Measurements from ENCODE around the gene CLIC5.

DNA sequence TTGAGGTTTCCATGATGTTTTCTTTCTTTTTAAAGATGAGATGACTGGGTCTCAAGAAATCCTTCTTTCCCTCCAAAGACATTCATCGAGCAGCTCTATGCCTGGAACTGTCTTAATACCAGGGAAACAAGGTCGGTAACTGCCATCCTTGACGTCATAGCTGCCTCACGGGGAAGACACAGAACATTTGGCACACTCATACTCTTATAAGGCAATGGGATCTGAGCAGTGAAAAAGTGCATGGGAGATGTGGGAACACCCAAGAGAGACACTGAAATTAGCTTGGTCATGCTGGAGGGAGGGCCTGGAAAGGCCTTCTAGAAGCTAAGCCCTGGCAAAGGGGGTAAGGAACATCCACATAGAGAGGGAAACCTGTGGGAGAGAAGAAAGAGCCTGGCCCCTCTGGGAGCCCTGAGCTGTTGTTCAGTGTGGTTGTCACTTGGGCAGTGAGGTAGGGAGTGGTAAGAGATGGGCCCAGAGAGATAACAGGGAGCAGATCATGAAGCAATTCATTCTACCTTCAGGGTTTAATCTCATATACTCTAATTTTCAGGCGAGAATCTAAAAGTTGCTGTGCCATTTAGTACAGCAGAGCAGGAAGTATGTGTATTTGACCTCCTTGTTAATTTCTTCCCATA lies 30.8 kb downstream of the CLIC5 start:
- TF ChIP-seq, protein P1, sequence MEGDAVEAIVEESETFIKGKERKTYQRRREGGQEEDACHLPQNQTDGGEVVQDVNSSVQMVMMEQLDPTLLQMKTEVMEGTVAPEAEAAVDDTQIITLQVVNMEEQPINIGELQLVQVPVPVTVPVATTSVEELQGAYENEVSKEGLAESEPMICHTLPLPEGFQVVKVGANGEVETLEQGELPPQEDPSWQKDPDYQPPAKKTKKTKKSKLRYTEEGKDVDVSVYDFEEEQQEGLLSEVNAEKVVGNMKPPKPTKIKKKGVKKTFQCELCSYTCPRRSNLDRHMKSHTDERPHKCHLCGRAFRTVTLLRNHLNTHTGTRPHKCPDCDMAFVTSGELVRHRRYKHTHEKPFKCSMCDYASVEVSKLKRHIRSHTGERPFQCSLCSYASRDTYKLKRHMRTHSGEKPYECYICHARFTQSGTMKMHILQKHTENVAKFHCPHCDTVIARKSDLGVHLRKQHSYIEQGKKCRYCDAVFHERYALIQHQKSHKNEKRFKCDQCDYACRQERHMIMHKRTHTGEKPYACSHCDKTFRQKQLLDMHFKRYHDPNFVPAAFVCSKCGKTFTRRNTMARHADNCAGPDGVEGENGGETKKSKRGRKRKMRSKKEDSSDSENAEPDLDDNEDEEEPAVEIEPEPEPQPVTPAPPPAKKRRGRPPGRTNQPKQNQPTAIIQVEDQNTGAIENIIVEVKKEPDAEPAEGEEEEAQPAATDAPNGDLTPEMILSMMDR (conservative IDR thresholded peaks at IDR 0.05; ENCODE audit: low read length): no peak
- no peak for TF ChIP-seq EZH2phosphoT487 (IDR thresholded peaks at IDR 0.05; ENCODE audit: borderline replicate concordance, low read depth, low read length)
